ENCODE results near the gene CAMTA1. TPM values are rescaled to one million over a fixed set of nuclear protein-coding genes. Genes with fewer than 3 reads are reported as not detected.
"Not testable (repeated sequence)": the region's sequence is repeated elsewhere in the genome, so short reads cannot be mapped to it uniquely, and the experiment has no call there.

Gene CAMTA1
- total RNA-seq, 1 donor from 2014 or later: 43.1 TPM

GRCh38 chr1:7299329-7299799 lies 514.1 kb downstream of the CAMTA1 start:
- intact Hi-C loops (cut with micrococcal nuclease): no loop called here

- intact Hi-C loops (cut with micrococcal nuclease): no loop called here
Measured at GRCh38 chr1:7299994-7300393, 514.7 kb downstream of the CAMTA1 start.

GRCh38 chr1:7300893-7301663 lies 515.8 kb downstream of the CAMTA1 start:
- intact Hi-C loops (cut with micrococcal nuclease): no loop called here

- intact Hi-C loops (cut with micrococcal nuclease): no loop called here
Measured at GRCh38 chr1:7301664-7301981, 516.4 kb downstream of the CAMTA1 start.

- intact Hi-C loops (cut with micrococcal nuclease): no loop called here
Measured at GRCh38 chr1:7302126-7302525, 516.9 kb downstream of the CAMTA1 start.

- intact Hi-C loops (cut with micrococcal nuclease): no loop called here
Measured at GRCh38 chr1:7302873-7303272, 517.6 kb downstream of the CAMTA1 start.

GRCh38 chr1:7303554-7304317 lies 518.5 kb downstream of the CAMTA1 start:
- intact Hi-C loops (cut with micrococcal nuclease): no loop called here

- intact Hi-C loops (cut with micrococcal nuclease): no loop called here
Measured at GRCh38 chr1:7313081-7313546, 527.9 kb downstream of the CAMTA1 start.

- intact Hi-C loops (cut with micrococcal nuclease): no loop called here
Measured at GRCh38 chr1:7313826-7314225, 528.6 kb downstream of the CAMTA1 start.

- intact Hi-C loops (cut with micrococcal nuclease): no loop called here
Measured at GRCh38 chr1:7315316-7315715, 530.1 kb downstream of the CAMTA1 start.

GRCh38 chr1:7315946-7316345 lies 530.7 kb downstream of the CAMTA1 start:
- intact Hi-C loops (cut with micrococcal nuclease): no loop called here

GRCh38 chr1:7317888-7318287 lies 532.6 kb downstream of the CAMTA1 start:
- intact Hi-C loops (cut with micrococcal nuclease): no loop called here

- intact Hi-C loops (cut with micrococcal nuclease): no loop called here
Measured at GRCh38 chr1:7319196-7319595, 533.9 kb downstream of the CAMTA1 start.

GRCh38 chr1:7320661-7321060 lies 535.4 kb downstream of the CAMTA1 start:
- intact Hi-C loops (cut with micrococcal nuclease): no loop called here

GRCh38 chr1:7322283-7322785 lies 537.1 kb downstream of the CAMTA1 start:
- intact Hi-C loops (cut with micrococcal nuclease): no loop called here

- intact Hi-C loops (cut with micrococcal nuclease): no loop called here
Measured at GRCh38 chr1:7322912-7323311, 537.7 kb downstream of the CAMTA1 start.

GRCh38 chr1:7325254-7325653 lies 540.0 kb downstream of the CAMTA1 start:
- intact Hi-C loops (cut with micrococcal nuclease): no loop called here

GRCh38 chr1:7326366-7326765 lies 541.1 kb downstream of the CAMTA1 start:
- intact Hi-C loops (cut with micrococcal nuclease): no loop called here

GRCh38 chr1:7327849-7328248 lies 542.6 kb downstream of the CAMTA1 start:
- intact Hi-C loops (cut with micrococcal nuclease): no loop called here

GRCh38 chr1:7329868-7330615 lies 544.8 kb downstream of the CAMTA1 start:
- intact Hi-C loops (cut with micrococcal nuclease): no loop called here

GRCh38 chr1:7330726-7331125 lies 545.5 kb downstream of the CAMTA1 start:
- intact Hi-C loops (cut with micrococcal nuclease): not testable (repeated sequence)
